Measurements from ENCODE around the gene CAMK2D. TPM values are rescaled to one million over a fixed set of nuclear protein-coding genes. Genes with fewer than 3 reads are reported as not detected.

Gene CAMK2D
- total and polyA plus RNA-seq, 2 donors = 23.0 to 27.9 TPM

DNA sequence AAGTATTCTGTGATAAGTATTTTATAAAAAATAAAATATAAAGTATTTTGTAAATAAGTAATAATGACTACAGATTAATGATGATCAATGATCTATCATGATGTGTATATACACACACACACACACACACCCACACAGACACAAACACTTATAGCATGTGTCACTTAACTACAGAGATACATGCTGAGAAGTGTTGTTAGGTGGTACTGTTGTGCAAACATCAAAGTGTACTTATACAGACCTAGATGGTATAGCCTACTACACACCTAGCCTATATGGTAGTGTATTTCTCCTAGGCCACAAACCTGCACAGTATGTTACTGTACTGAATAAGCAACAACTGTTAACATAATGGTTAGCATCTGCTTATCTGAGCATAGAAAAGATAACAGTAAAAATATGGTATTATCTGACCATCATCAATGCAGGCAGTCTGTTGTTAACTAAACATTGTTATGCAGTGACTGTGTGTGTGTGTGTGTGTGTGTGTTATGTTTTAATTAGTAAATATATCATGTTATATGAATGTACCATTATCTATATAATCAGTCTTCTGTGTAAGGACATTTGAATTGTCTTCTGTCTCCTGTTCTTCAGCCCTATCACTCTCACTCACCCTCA is 138.2 kb downstream of the CAMK2D start:
- no peak overlapping the region for H3K27ac ChIP-seq (ENCODE audit: low read depth in 1 of 2, low read length in 1 of 2)
- H3K4me3 ChIP-seq (ENCODE audit: low read length in 2 of 2) = no peak overlapping the region
- no peaks in the 10 kb centered on the region for H3K27me3 ChIP-seq (ENCODE audit: control insufficient read depth in 2 of 2, insufficient read depth in 1 of 2, low read length in 1 of 2)
- H3K4me1 ChIP-seq (ENCODE audit: control insufficient read depth in 2 of 2, insufficient read depth in 2 of 2, low read length in 2 of 2) = no peaks in the 10 kb centered on the region
- H3K36me3 ChIP-seq (ENCODE audit: control insufficient read depth in 2 of 2, insufficient read depth in 2 of 2, low read length in 1 of 2) = no peaks in the 10 kb centered on the region
- DNase-seq (ENCODE audit: low read depth in 6 of 9, low spot score in 9 of 9) = no peak
- no peaks in the 10 kb centered on the region for H3K9me3 ChIP-seq (ENCODE audit: control insufficient read depth in 2 of 2, insufficient read depth in 1 of 2, low read length in 1 of 2)

DNA sequence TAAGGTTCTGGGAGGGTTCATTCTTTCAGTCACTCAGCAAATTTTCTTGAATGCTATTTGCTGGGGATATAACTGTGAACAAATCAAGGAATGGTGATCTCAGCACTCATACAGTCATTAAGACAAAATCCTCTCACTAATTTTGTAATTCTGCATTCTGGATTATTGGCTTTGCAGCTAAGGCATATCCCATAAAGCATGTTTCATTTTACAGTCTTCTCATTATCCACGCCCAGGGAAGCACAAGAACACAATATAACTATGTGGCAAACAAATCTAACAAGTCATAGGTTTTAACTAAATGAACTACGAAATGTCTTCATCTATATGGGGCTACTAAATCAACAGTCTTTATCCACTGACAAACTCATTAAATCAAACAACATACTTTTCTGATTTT is 139.9 kb downstream of the CAMK2D start:
- no peaks in the 10 kb centered on the region for H3K36me3 ChIP-seq (ENCODE audit: control insufficient read depth in 2 of 2, insufficient read depth in 2 of 2, low read length in 1 of 2)
- no peaks in the 10 kb centered on the region for H3K27me3 ChIP-seq (ENCODE audit: control insufficient read depth in 2 of 2, insufficient read depth in 1 of 2, low read length in 1 of 2)
- 98% methylated on average over 2 of the region's 2 CpGs for WGBS
- no peak overlapping the region for H3K4me3 ChIP-seq (ENCODE audit: low read length in 2 of 2)
- H3K4me1 ChIP-seq (ENCODE audit: control insufficient read depth in 2 of 2, insufficient read depth in 2 of 2, low read length in 2 of 2) = no peaks in the 10 kb centered on the region
- no peak for DNase-seq (ENCODE audit: low read depth in 6 of 9, low spot score in 9 of 9)
- no peaks in the 10 kb centered on the region for H3K9me3 ChIP-seq (ENCODE audit: control insufficient read depth in 2 of 2, insufficient read depth in 1 of 2, low read length in 1 of 2)
- H3K27ac ChIP-seq (ENCODE audit: low read depth in 1 of 2, low read length in 1 of 2) = no peak overlapping the region

DNA sequence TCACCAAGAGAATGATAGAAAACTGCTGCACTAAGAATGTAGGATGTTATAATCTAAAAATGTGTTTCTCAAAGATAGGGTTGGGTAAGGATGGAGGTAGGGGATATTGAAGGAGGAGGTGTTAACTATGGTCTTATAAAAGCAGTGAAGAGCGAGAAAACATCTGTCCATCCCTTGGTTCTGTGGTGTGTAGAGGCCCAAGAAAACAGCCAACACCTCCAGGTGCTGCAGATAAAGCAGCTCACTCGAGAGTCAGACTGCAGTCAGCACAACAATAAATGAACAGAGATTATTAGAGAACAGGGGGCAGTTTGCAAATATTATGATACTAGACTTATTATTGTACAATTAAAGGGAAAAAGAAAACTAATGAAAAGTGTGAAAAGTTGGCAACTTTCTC is 141.5 kb downstream of the CAMK2D start:
- Histone ChIP-seq H3K27me3 (ENCODE audit: control insufficient read depth in 2 of 2, insufficient read depth in 1 of 2, low read length in 1 of 2) (no peaks in the 10 kb centered on the region), H3K27ac (ENCODE audit: low read depth in 1 of 2, low read length in 1 of 2) (no peak overlapping the region)
- 98% methylated on average over 2 of the region's 2 CpGs for WGBS

DNA sequence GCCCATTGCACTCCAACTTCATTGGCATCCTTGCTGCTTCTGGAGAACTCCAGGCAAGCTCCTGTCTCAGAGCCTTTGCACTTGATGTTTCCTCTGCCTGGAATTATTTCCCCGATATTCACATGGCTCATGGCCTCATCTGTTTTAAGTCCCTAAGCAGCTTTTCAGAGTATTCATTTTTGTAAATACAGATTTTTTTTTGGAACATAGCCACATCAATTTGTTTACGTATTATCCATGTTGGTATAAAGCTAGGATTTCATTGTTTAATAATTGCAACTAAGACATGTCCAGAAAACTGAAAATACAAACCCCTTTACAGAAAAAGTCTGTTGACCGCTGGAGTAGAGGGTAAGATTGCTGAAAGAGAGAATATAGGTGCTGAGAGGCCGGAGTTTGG is 142.0 kb downstream of the CAMK2D start:
- H3K4me1 ChIP-seq (ENCODE audit: control insufficient read depth in 2 of 2, insufficient read depth in 2 of 2, low read length in 2 of 2) = no peaks in the 10 kb centered on the region
- H3K27ac ChIP-seq (ENCODE audit: low read depth in 1 of 2, low read length in 1 of 2) = no peak overlapping the region
- H3K27me3 ChIP-seq (ENCODE audit: control insufficient read depth in 2 of 2, insufficient read depth in 1 of 2, low read length in 1 of 2) = no peaks in the 10 kb centered on the region
- H3K36me3 ChIP-seq (ENCODE audit: control insufficient read depth in 2 of 2, insufficient read depth in 2 of 2, low read length in 1 of 2) = no peaks in the 10 kb centered on the region
- no peaks in the 10 kb centered on the region for H3K9me3 ChIP-seq (ENCODE audit: control insufficient read depth in 2 of 2, insufficient read depth in 1 of 2, low read length in 1 of 2)
- H3K4me3 ChIP-seq (ENCODE audit: low read length in 2 of 2) = no peak overlapping the region
- 96% methylated on average over 4 of the region's 4 CpGs for WGBS
- DNase-seq (ENCODE audit: low read depth in 6 of 9, low spot score in 9 of 9) = no peak

More for the DNA sequence above, 141.5 kb downstream of the CAMK2D start:
- no peaks in the 10 kb centered on the region for H3K4me1 ChIP-seq (ENCODE audit: control insufficient read depth in 2 of 2, insufficient read depth in 2 of 2, low read length in 2 of 2)
- no peaks in the 10 kb centered on the region for H3K36me3 ChIP-seq (ENCODE audit: control insufficient read depth in 2 of 2, insufficient read depth in 2 of 2, low read length in 1 of 2)
- no peak overlapping the region for H3K4me3 ChIP-seq (ENCODE audit: low read length in 2 of 2)
- DNase-seq (ENCODE audit: low read depth in 6 of 9, low spot score in 9 of 9) = no peak
- H3K9me3 ChIP-seq (ENCODE audit: control insufficient read depth in 2 of 2, insufficient read depth in 1 of 2, low read length in 1 of 2) = no peaks in the 10 kb centered on the region

DNA sequence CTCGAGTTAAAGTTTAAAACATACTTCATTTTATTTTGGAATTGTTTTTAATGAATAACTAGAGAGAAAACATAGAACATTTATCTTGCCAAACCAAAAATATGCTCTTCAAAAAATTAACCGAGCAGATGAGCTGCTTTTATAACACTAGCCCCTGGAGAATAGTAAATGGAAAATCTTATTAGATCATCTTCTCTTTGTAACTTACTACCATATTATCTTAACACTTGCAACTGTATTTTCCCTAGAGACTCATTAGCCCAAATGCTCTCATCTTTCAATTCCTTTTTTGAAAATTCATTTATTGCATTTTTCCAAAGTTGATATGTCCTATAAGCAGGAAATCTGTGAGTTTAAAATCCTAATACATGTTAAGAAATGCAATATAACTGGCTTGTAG is 143.3 kb downstream of the CAMK2D start:
- no peaks in the 10 kb centered on the region for H3K27me3 ChIP-seq (ENCODE audit: control insufficient read depth in 2 of 2, insufficient read depth in 1 of 2, low read length in 1 of 2)
- 94% methylated on average over 2 of the region's 2 CpGs for WGBS

DNA sequence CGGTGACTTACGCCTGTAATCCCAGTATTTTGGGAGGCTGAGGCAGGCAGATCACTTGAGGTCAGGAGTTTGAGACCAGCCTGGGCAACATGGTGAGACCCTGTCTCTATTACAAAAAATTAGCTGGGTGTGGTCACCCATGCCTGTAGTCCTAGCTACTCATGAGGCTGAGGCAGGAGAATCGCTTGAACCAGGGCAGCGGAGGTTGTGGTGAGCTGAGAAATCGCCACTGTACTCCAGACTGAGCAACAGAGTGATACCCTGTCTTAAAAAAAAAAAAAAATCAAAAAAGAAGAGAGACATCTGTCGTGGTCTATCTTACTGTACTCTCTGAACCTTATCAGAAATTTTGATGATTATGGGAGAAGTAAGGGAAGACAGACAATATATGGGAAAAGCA is 144.3 kb downstream of the CAMK2D start:
- WGBS = 93% methylated on average over 6 of the region's 6 CpGs
- no peak for DNase-seq (ENCODE audit: low read depth in 6 of 9, low spot score in 9 of 9)
- Histone ChIP-seq H3K4me3 (ENCODE audit: low read length in 2 of 2) (no peak overlapping the region), H3K9me3 (ENCODE audit: control insufficient read depth in 2 of 2, insufficient read depth in 1 of 2, low read length in 1 of 2) (no peaks in the 10 kb centered on the region), H3K4me1 (ENCODE audit: control insufficient read depth in 2 of 2, insufficient read depth in 2 of 2, low read length in 2 of 2) (no peaks in the 10 kb centered on the region), H3K27me3 (ENCODE audit: control insufficient read depth in 2 of 2, insufficient read depth in 1 of 2, low read length in 1 of 2) (no peaks in the 10 kb centered on the region), H3K36me3 (ENCODE audit: control insufficient read depth in 2 of 2, insufficient read depth in 2 of 2, low read length in 1 of 2) (no peaks in the 10 kb centered on the region), H3K27ac (ENCODE audit: low read depth in 1 of 2, low read length in 1 of 2) (no peak overlapping the region)

More for the DNA sequence above, 143.3 kb downstream of the CAMK2D start:
- Histone ChIP-seq H3K4me3 (ENCODE audit: low read length in 2 of 2) (no peak overlapping the region), H3K27ac (ENCODE audit: low read depth in 1 of 2, low read length in 1 of 2) (no peak overlapping the region), H3K4me1 (ENCODE audit: control insufficient read depth in 2 of 2, insufficient read depth in 2 of 2, low read length in 2 of 2) (no peaks in the 10 kb centered on the region), H3K9me3 (ENCODE audit: control insufficient read depth in 2 of 2, insufficient read depth in 1 of 2, low read length in 1 of 2) (no peaks in the 10 kb centered on the region), H3K36me3 (ENCODE audit: control insufficient read depth in 2 of 2, insufficient read depth in 2 of 2, low read length in 1 of 2) (no peaks in the 10 kb centered on the region)
- no peak for DNase-seq (ENCODE audit: low read depth in 6 of 9, low spot score in 9 of 9)

DNA sequence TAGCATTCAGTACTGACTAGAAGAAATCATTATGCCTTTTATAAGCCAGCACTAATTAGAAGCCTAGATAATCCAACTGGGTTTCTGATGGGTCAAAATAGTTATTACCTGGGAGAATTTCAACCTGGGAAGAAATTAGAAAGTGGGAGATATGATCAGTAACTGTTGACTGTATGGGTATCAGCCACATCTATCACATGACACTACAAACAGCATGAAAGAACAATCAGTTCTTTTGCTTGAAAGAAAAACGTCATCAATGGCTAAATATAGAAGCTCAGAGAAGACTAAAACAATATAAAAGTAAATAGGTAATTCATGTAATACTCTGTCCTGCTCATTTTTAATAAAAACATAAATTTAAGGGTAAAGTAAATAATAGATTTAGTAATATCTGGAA is 145.1 kb downstream of the CAMK2D start:
- Histone ChIP-seq H3K27me3 (ENCODE audit: control insufficient read depth in 2 of 2, insufficient read depth in 1 of 2, low read length in 1 of 2) (no peaks in the 10 kb centered on the region), H3K9me3 (ENCODE audit: control insufficient read depth in 2 of 2, insufficient read depth in 1 of 2, low read length in 1 of 2) (no peaks in the 10 kb centered on the region), H3K4me3 (ENCODE audit: low read length in 2 of 2) (no peak overlapping the region), H3K36me3 (ENCODE audit: control insufficient read depth in 2 of 2, insufficient read depth in 2 of 2, low read length in 1 of 2) (no peaks in the 10 kb centered on the region), H3K4me1 (ENCODE audit: control insufficient read depth in 2 of 2, insufficient read depth in 2 of 2, low read length in 2 of 2) (no peaks in the 10 kb centered on the region), H3K27ac (ENCODE audit: low read depth in 1 of 2, low read length in 1 of 2) (no peak overlapping the region)
- WGBS = 10% methylated on average over 1 of the region's 1 CpG
- DNase-seq (ENCODE audit: low read depth in 6 of 9, low spot score in 9 of 9) = peak in 1 of 9 donors; percentile 38

DNA sequence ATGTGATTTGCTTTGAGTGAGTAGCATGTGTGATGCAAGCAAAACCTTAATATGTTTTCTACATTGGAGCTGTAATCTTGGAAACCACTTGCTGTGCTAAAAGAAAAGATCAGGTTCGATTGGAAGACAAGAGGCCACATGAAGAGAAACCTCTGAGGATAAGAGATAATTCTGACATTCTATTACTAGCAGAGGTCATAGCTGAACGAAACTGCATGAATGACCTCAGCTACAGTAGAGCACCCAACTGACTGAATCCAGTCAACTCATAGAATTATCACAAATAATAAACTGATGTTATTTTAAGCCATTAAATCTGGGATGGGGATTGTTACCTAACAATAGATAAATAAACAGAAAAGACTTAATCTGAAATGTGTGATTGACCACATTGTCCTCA is 147.1 kb downstream of the CAMK2D start:
- Histone ChIP-seq H3K27ac (ENCODE audit: low read depth in 1 of 2, low read length in 1 of 2) (no peak overlapping the region), H3K36me3 (ENCODE audit: control insufficient read depth in 2 of 2, insufficient read depth in 2 of 2, low read length in 1 of 2) (no peaks in the 10 kb centered on the region), H3K27me3 (ENCODE audit: control insufficient read depth in 2 of 2, insufficient read depth in 1 of 2, low read length in 1 of 2) (no peaks in the 10 kb centered on the region), H3K4me1 (ENCODE audit: control insufficient read depth in 2 of 2, insufficient read depth in 2 of 2, low read length in 2 of 2) (no peaks in the 10 kb centered on the region), H3K4me3 (ENCODE audit: low read length in 2 of 2) (no peak overlapping the region), H3K9me3 (ENCODE audit: control insufficient read depth in 2 of 2, insufficient read depth in 1 of 2, low read length in 1 of 2) (no peaks in the 10 kb centered on the region)
- 97% methylated on average over 2 of the region's 2 CpGs for WGBS
- DNase-seq (ENCODE audit: low read depth in 6 of 9, low spot score in 9 of 9) = no peak

DNA sequence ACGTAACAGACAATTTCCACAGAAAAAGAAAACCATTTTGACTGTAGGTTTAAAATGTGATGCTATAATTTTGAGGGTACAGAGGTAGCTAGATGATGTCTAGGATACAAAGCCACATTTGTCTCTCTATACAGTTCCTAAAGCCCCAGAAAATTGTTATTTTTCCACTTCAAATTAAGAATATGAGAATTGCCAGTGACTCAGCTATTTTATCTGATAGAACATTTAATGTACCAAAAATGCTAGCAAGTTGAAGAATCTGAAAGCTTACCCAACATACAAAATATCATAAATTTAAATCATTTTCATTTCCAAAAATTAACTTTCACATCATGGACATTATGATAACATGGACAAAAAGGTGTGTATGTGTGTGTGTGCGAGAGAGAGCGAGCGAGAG is 148.0 kb downstream of the CAMK2D start:
- no peak for DNase-seq (ENCODE audit: low read depth in 6 of 9, low spot score in 9 of 9)
- H3K36me3 ChIP-seq (ENCODE audit: control insufficient read depth in 2 of 2, insufficient read depth in 2 of 2, low read length in 1 of 2) = no peaks in the 10 kb centered on the region
- H3K4me1 ChIP-seq (ENCODE audit: control insufficient read depth in 2 of 2, insufficient read depth in 2 of 2, low read length in 2 of 2) = no peaks in the 10 kb centered on the region
- H3K4me3 ChIP-seq (ENCODE audit: low read length in 2 of 2) = no peak overlapping the region
- WGBS = over 99% methylated on average over 4 of the region's 4 CpGs
- H3K9me3 ChIP-seq (ENCODE audit: control insufficient read depth in 2 of 2, insufficient read depth in 1 of 2, low read length in 1 of 2) = no peaks in the 10 kb centered on the region
- H3K27me3 ChIP-seq (ENCODE audit: control insufficient read depth in 2 of 2, insufficient read depth in 1 of 2, low read length in 1 of 2) = no peaks in the 10 kb centered on the region
- no peak overlapping the region for H3K27ac ChIP-seq (ENCODE audit: low read depth in 1 of 2, low read length in 1 of 2)

DNA sequence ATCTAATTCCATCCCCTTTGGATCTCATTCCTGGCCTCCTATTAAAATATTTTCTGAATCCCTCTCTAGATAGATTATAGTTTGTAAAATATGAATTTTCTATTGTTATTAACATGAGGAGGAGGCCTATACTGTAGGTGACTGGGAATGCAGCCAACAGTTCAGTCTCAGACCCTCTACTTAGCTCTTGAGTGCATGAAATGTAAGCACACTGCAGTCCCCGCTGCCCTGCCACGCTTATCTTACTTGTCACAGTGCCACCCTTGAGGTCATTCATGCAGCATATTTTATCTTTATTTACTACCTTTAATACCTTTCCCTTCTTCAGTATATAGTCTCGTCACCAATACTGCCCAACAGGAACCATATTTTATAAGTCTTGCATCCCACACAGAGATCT is 151.0 kb downstream of the CAMK2D start:
- H3K36me3 ChIP-seq (ENCODE audit: control insufficient read depth in 2 of 2, insufficient read depth in 2 of 2, low read length in 1 of 2) = peaks cover 0 to 2% of the 10 kb centered on the region in 2 donors
- H3K27me3 ChIP-seq (ENCODE audit: control insufficient read depth in 2 of 2, insufficient read depth in 1 of 2, low read length in 1 of 2) = no peaks in the 10 kb centered on the region
- 99% methylated on average over 3 of the region's 3 CpGs for WGBS
- no peaks in the 10 kb centered on the region for H3K4me1 ChIP-seq (ENCODE audit: control insufficient read depth in 2 of 2, insufficient read depth in 2 of 2, low read length in 2 of 2)
- DNase-seq (ENCODE audit: low read depth in 6 of 9, low spot score in 9 of 9) = no peak
- H3K4me3 ChIP-seq (ENCODE audit: low read length in 2 of 2) = no peak overlapping the region
- no peak overlapping the region for H3K27ac ChIP-seq (ENCODE audit: low read depth in 1 of 2, low read length in 1 of 2)
- no peaks in the 10 kb centered on the region for H3K9me3 ChIP-seq (ENCODE audit: control insufficient read depth in 2 of 2, insufficient read depth in 1 of 2, low read length in 1 of 2)
